Testis (tissue), 2 donors: ENCODE results near the gene MRPS7.

Source experiments
- CTCF ChIP-seq, 3 experiments: fragments of 450-650 bp in 2 of 3; fragments of 200-600 bp in 1 of 3; sonication (generic) in 1 of 3; IDR thresholded peaks; one replicate each; pipeline ENCODE4 v1.5.1; 2016 to 2019; ENCODE audit warnings: antibody characterized with exemption in 3 of 3, mild to moderate bottlenecking in 2 of 3, moderate library complexity in 1 of 3
- POLR2A ChIP-seq: fragments of 450-650 bp; IDR thresholded peaks from one replicate; pipeline ENCODE4 v1.6.1; 2017; ENCODE audit warnings: antibody characterized with exemption, mild to moderate bottlenecking, moderate library complexity

- TF ChIP-seq CTCF (IDR thresholded peaks at IDR 0.05): no peak
- no peak for TF ChIP-seq POLR2A
Observed at GRCh38 chr17:75232786-75233185, 28.9 kb upstream of the MRPS7 start.
